ENCODE results near the gene ACY1. TPM values are rescaled to one million over a fixed set of nuclear protein-coding genes. Genes with fewer than 3 reads are reported as not detected.

The ACY1 gene
- total RNA-seq, 2 experiments from 2014 or later, result 61.8 to 64.5 TPM

DNA sequence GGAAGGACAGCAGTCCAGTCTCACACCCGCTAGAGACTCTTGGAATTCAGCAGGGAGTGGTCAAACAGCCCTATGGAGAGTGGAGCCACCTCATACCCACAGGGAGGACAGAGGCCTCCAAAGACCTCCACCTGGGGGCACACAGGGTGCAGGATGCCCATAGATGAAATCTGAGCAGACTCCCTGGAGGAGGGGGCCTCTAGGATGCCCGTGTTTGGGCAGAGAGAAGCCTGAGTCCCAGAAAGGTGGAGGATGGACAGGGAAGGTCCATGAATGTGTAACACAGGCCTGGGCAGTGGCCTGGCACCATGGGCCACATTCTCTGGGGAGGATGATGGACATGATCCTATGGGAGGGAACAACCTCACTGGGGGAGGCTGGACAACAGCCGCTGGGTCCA is 51.3 kb downstream of the ACY1 start:
- CTCF ChIA-PET, result no interaction called here
- Mint-ChIP-seq H3K36me3 (ENCODE audit: low read depth) (no peaks in the 10 kb centered on the region), H3K27ac (no peak overlapping the region), H3K4me3 (no peak overlapping the region), H3K4me1 (ENCODE audit: low read depth) (no peaks in the 10 kb centered on the region), H3K9me3 (no peaks in the 10 kb centered on the region), H3K27me3 (no peaks in the 10 kb centered on the region)
- ATAC-seq, result no peak
- POLR2A ChIA-PET, result interaction anchor here (1.0 kb wide), 1 partner anchor 22 kb away, joined by 3 read pairs; the partner anchor contains the start of gene DUSP7
- intact Hi-C loops (cut with micrococcal nuclease), result no loop called here
- TF ChIP-seq, protein P1, sequence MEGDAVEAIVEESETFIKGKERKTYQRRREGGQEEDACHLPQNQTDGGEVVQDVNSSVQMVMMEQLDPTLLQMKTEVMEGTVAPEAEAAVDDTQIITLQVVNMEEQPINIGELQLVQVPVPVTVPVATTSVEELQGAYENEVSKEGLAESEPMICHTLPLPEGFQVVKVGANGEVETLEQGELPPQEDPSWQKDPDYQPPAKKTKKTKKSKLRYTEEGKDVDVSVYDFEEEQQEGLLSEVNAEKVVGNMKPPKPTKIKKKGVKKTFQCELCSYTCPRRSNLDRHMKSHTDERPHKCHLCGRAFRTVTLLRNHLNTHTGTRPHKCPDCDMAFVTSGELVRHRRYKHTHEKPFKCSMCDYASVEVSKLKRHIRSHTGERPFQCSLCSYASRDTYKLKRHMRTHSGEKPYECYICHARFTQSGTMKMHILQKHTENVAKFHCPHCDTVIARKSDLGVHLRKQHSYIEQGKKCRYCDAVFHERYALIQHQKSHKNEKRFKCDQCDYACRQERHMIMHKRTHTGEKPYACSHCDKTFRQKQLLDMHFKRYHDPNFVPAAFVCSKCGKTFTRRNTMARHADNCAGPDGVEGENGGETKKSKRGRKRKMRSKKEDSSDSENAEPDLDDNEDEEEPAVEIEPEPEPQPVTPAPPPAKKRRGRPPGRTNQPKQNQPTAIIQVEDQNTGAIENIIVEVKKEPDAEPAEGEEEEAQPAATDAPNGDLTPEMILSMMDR (IDR thresholded peaks at IDR 0.05), result no peak
- no peak for DNase-seq

DNA sequence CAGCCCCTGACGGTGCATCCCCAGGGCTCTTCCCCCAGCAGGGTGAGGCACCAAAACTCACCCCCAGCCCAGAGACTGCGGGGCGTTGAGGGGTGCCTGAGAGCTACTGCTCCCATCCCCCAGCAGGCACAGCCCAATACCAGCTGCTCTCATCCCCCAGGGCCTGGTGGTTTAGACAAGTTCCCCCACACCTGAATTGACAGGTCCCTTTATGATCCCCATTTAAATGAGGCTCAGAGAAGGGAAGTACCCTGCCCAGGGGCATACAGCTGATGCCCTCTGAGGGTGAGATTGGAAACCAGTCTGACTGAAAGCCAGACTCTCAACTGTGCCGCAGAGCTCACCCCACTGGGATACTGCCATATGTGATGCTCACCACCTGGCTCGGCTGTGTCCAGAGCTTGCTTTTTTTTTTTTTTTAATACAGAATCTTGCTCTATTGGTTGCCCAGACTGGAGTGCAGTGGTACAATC is 52.9 kb downstream of the ACY1 start:
- intact Hi-C loops (cut with micrococcal nuclease), result no loop called here
- CTCF ChIA-PET, result interaction anchor here (0.8 to 2.7 kb wide), 2 partner anchors 35 to 109 kb away, joined by 4 to 9 read pairs; no protein-coding TSS in a partner anchor
- no peaks in the 10 kb centered on the region for H3K27me3 Mint-ChIP-seq

GRCh38 chr3:52036829-52037228 is 53.5 kb downstream of the ACY1 start:
- CTCF ChIA-PET, result interaction anchor here (0.8 to 2.7 kb wide), 2 partner anchors 36 to 108 kb away, joined by 4 to 9 read pairs; no protein-coding TSS in a partner anchor
- peak; percentile 23 for DNase-seq
- TF ChIP-seq, protein P1 (IDR thresholded peaks at IDR 0.05), result no peak

More for the DNA sequence above, 52.9 kb downstream of the ACY1 start:
- Mint-ChIP-seq H3K4me3 (no peak overlapping the region), H3K36me3 (ENCODE audit: low read depth) (no peaks in the 10 kb centered on the region), H3K27ac (no peak overlapping the region), H3K9me3 (no peaks in the 10 kb centered on the region), H3K4me1 (ENCODE audit: low read depth) (no peaks in the 10 kb centered on the region)
- POLR2A ChIA-PET, result no interaction called here
- TF ChIP-seq, protein P1 (IDR thresholded peaks at IDR 0.05), result no peak
- no peak for ATAC-seq
- no peak for DNase-seq

GRCh38 chr3:52037291-52037690 is 54.0 kb downstream of the ACY1 start:
- ChIA-PET CTCF (interaction anchor here (0.8 to 2.7 kb wide), 2 partner anchors 19 to 36 kb away, joined by 3 to 9 read pairs; no protein-coding TSS in a partner anchor), POLR2A (no interaction called here)
- TF ChIP-seq, protein P1 (IDR thresholded peaks at IDR 0.05), result no peak
- no peak for ATAC-seq
- no peaks in the 10 kb centered on the region for H3K27me3 Mint-ChIP-seq
- intact Hi-C loops (cut with micrococcal nuclease), result no loop called here
- H3K9me3 Mint-ChIP-seq, result no peaks in the 10 kb centered on the region
- no peak for DNase-seq
- no peaks in the 10 kb centered on the region for H3K4me1 Mint-ChIP-seq (ENCODE audit: low read depth)
- H3K27ac Mint-ChIP-seq, result no peak overlapping the region
- no peaks in the 10 kb centered on the region for H3K36me3 Mint-ChIP-seq (ENCODE audit: low read depth)
- H3K4me3 Mint-ChIP-seq, result no peak overlapping the region

More at GRCh38 chr3:52036829-52037228, 53.5 kb downstream of the ACY1 start:
- H3K27me3 Mint-ChIP-seq, result no peaks in the 10 kb centered on the region
- H3K4me1 Mint-ChIP-seq (ENCODE audit: low read depth), result no peaks in the 10 kb centered on the region
- H3K27ac Mint-ChIP-seq, result no peak overlapping the region
- no peaks in the 10 kb centered on the region for H3K9me3 Mint-ChIP-seq
- intact Hi-C loops (cut with micrococcal nuclease), result no loop called here
- H3K36me3 Mint-ChIP-seq (ENCODE audit: low read depth), result no peaks in the 10 kb centered on the region
- ATAC-seq, result peak; percentile 67
- H3K4me3 Mint-ChIP-seq, result no peak overlapping the region
- POLR2A ChIA-PET, result no interaction called here

DNA sequence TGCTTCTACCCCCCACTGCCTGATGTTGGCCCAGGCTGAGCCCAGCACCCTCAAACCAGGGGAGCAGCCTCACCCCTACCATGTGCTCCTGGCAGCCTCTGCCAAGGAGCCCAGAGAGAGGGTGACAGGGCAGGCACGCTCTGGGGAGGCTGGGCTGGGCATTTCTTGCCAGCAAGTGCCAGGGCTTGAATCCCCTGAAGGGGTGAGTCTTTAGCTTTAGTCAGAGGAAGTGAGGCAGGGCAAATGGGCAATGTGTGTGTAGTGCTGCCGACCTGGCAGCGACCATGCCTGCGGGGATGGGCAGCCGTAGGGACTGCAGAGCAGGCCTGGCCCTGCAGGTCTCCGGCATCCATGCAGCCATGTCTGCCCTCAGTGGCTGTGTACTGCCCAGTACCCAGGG is 54.9 kb downstream of the ACY1 start:
- Mint-ChIP-seq H3K27me3 (no peaks in the 10 kb centered on the region), H3K9me3 (no peaks in the 10 kb centered on the region), H3K36me3 (ENCODE audit: low read depth) (no peaks in the 10 kb centered on the region), H3K4me1 (ENCODE audit: low read depth) (no peaks in the 10 kb centered on the region), H3K4me3 (no peak overlapping the region), H3K27ac (no peak overlapping the region)
- CTCF ChIA-PET, result interaction anchor here (2.7 kb wide), 1 partner anchor 37 kb away, joined by 9 read pairs; no protein-coding TSS in a partner anchor
- no peak for DNase-seq
- POLR2A ChIA-PET, result no interaction called here
- ATAC-seq, result no peak
- intact Hi-C loops (cut with micrococcal nuclease), result no loop called here
- TF ChIP-seq, protein P1 (IDR thresholded peaks at IDR 0.05), result no peak

Other genes with a start within 250 kb of the ACY1 start
- gene IQCF6, start 204.3 kb upstream of the ACY1 start, total RNA-seq, result not detected
- not detected for gene IQCF2, start 121.9 kb upstream of the ACY1 start, total RNA-seq
- gene IQCF5, start 107.9 kb upstream of the ACY1 start, total RNA-seq, result not detected
- not detected for gene IQCF1, start 80.2 kb upstream of the ACY1 start, total RNA-seq
- 10 to 100 TPM; 40.0 to 40.7 TPM for gene RRP9, start 41.6 kb upstream of the ACY1 start, total RNA-seq
- gene PARP3, start 41.2 kb upstream of the ACY1 start, total RNA-seq, result 10 to 100 TPM; 11.5 to 12.7 TPM
- gene GPR62, start 28.2 kb upstream of the ACY1 start, total RNA-seq, result not detected
- 1 to 10 TPM; 8.4 to 9.6 TPM for gene PCBP4, start 16.1 kb upstream of the ACY1 start, total RNA-seq
- 10 to 100 TPM; 70.7 to 73.6 TPM for gene ABHD14B, start 9.5 kb upstream of the ACY1 start, total RNA-seq
- 1 to 10 TPM; 8.9 to 9.5 TPM for gene ABHD14A, start 8.5 kb upstream of the ACY1 start, total RNA-seq
- gene RPL29, start 12.4 kb downstream of the ACY1 start, total RNA-seq, result 1,000 to 10,000 TPM; 2,039 to 2,045 TPM
- gene DUSP7, start 73.0 kb downstream of the ACY1 start, total RNA-seq, result 10 to 100 TPM; 19.6 to 21.6 TPM
- gene POC1A, start 170.9 kb downstream of the ACY1 start, total RNA-seq, result 10 to 100 TPM; 21.2 to 23.5 TPM
- gene ALAS1, start 214.6 kb downstream of the ACY1 start, total RNA-seq, result 10 to 100 TPM; 54.3 to 54.6 TPM
- gene TLR9, start 242.1 kb downstream of the ACY1 start, total RNA-seq, result 1 to 10 TPM; 2.0 TPM

All from activated CD8-positive, alpha-beta T cell treated with anti-CD3 and anti-CD28 coated beads for 36 hours (primary cell).